HEK293 (cell line): Measurements from ENCODE around the gene BRSK1.

Source experiments
- CTCF ChIA-PET: fragments of 350-600 bp; formaldehyde crosslinking; extraction: SDS; loops from one replicate; lab custom pipeline; 2021; ENCODE audit warnings: antibody characterized with exemption; lab: Yijun Ruan, JAX
- POLR2A ChIA-PET: fragments of 300-600 bp; formaldehyde crosslinking; extraction: SDS; loops from one replicate; lab custom pipeline; 2020; ENCODE audit warnings: antibody characterized with exemption, inconsistent platforms; lab: Yijun Ruan, JAX
- H3K27ac ChIP-seq: fragments of 200-500 bp; sonication (Bioruptor generic); 2 replicates; pipeline ENCODE4 v1.5.1; 2014; ENCODE audit warnings: low read depth, low read length, control low read depth, inconsistent platforms; ENCODE audit errors: extremely low read depth
- H3K36me3 ChIP-seq, 2 experiments: fragments of 200-500 bp in 1 of 2; sonication (Bioruptor generic) in 1 of 2; 1 replicate in 1 of 2; 2 replicates in 1 of 2; pipeline ENCODE4 v1.5.1; 2014 to 2017; ENCODE audit warnings: inconsistent platforms in 2 of 2, low read length in 2 of 2; ENCODE audit not compliant: control insufficient read depth in 2 of 2, insufficient read depth in 1 of 2
- H3K4me1 ChIP-seq: fragments of 200-500 bp; sonication (Bioruptor generic); 2 replicates; pipeline ENCODE4 v1.5.1; 2014; ENCODE audit warnings: mild to moderate bottlenecking, low read length, inconsistent platforms; ENCODE audit not compliant: control insufficient read depth, insufficient read depth
- H3K4me3 ChIP-seq: 2 replicates; pipeline ENCODE4 v1.5.1; 2011; ENCODE audit warnings: low read depth, mild to moderate bottlenecking, control low read depth, low read length, moderate library complexity
- H3K9me3 ChIP-seq: fragments of 200-500 bp; sonication (Bioruptor generic); 2 replicates; pipeline ENCODE4 v1.5.1; 2014; ENCODE audit warnings: low read depth, low read length, inconsistent platforms; ENCODE audit not compliant: control insufficient read depth, insufficient read depth
- HOXD13 ChIP-seq: sonication (generic); formaldehyde crosslinking; IDR thresholded peaks from 2 replicates; pipeline ENCODE4 v1.8.0; 2022; ENCODE audit warnings: missing genetic modification reagents, borderline replicate concordance
- MYNN ChIP-seq: fragments of 450-650 bp; formaldehyde crosslinking; IDR thresholded peaks from 2 replicates; pipeline ENCODE4 v1.5.1; 2016; ENCODE audit warnings: missing biosample characterization, missing genetic modification characterization, borderline replicate concordance
- PRDM4 ChIP-seq: fragments of 450-650 bp; formaldehyde crosslinking; IDR thresholded peaks from 2 replicates; pipeline ENCODE4 v1.5.1; 2017; ENCODE audit warnings: missing biosample characterization, missing genetic modification characterization
- SCRT2 ChIP-seq: fragments of 450-650 bp; formaldehyde crosslinking; IDR thresholded peaks from 2 replicates; pipeline ENCODE4 v1.5.1; 2016; ENCODE audit warnings: missing biosample characterization, missing genetic modification characterization
- ZBTB20 ChIP-seq: fragments of 450-650 bp; formaldehyde crosslinking; IDR thresholded peaks from 2 replicates; pipeline ENCODE4 v1.5.1; 2016; ENCODE audit warnings: missing biosample characterization, missing genetic modification characterization
- ZFHX2 ChIP-seq: fragments of 450-650 bp; formaldehyde crosslinking; conservative IDR thresholded peaks from 2 replicates; pipeline ENCODE4 v1.5.1; 2016; ENCODE audit warnings: missing biosample characterization, missing genetic modification characterization
- ZNF112 ChIP-seq: fragments of 450-650 bp; formaldehyde crosslinking; IDR thresholded peaks from 2 replicates; pipeline ENCODE4 v1.5.0; 2017; ENCODE audit warnings: missing biosample characterization, missing genetic modification characterization
- ZNF16 ChIP-seq: fragments of 450-650 bp; formaldehyde crosslinking; IDR thresholded peaks from 2 replicates; pipeline ENCODE4 v1.5.1; 2016; ENCODE audit warnings: low read depth, missing biosample characterization, missing genetic modification characterization
- ZNF221 ChIP-seq: fragments of 450-650 bp; formaldehyde crosslinking; IDR thresholded peaks from 2 replicates; pipeline ENCODE4 v1.5.1; 2017; ENCODE audit warnings: missing biosample characterization, missing genetic modification characterization, borderline replicate concordance
- ZNF23 ChIP-seq: fragments of 450-650 bp; formaldehyde crosslinking; IDR thresholded peaks from 2 replicates; pipeline ENCODE4 v1.5.1; 2016; ENCODE audit warnings: missing biosample characterization, missing genetic modification characterization, borderline replicate concordance
- ZNF274 ChIP-seq, 2 experiments: fragments of 200-500 bp in 1 of 2; fragments of 450-650 bp in 1 of 2; sonication (Bioruptor generic) in 1 of 2; formaldehyde crosslinking in 1 of 2; IDR thresholded peaks; 2 replicates each; pipeline versions ENCODE4 v1.5.1 to v1.6.1; 2014 to 2016; ENCODE audit warnings: borderline replicate concordance in 1 of 2, inconsistent platforms in 1 of 2, low read length in 1 of 2, missing biosample characterization in 1 of 2, missing genetic modification characterization in 1 of 2
- ZNF394 ChIP-seq: fragments of 450-650 bp; formaldehyde crosslinking; IDR thresholded peaks from 2 replicates; pipeline ENCODE4 v1.5.1; 2016; ENCODE audit warnings: missing biosample characterization, missing genetic modification characterization, mild to moderate bottlenecking, moderate library complexity, borderline replicate concordance
- ZNF664 ChIP-seq: fragments of 450-650 bp; formaldehyde crosslinking; IDR thresholded peaks from 2 replicates; pipeline ENCODE4 v1.5.1; 2016; ENCODE audit warnings: missing biosample characterization, missing genetic modification characterization
- TF ChIP-seq, protein P1 (sequence below): fragments of 450-650 bp; formaldehyde crosslinking; IDR thresholded peaks from 2 replicates; pipeline ENCODE4 v1.5.1; 2016; ENCODE audit warnings: missing biosample characterization, missing genetic modification characterization

Gene BRSK1

DNA sequence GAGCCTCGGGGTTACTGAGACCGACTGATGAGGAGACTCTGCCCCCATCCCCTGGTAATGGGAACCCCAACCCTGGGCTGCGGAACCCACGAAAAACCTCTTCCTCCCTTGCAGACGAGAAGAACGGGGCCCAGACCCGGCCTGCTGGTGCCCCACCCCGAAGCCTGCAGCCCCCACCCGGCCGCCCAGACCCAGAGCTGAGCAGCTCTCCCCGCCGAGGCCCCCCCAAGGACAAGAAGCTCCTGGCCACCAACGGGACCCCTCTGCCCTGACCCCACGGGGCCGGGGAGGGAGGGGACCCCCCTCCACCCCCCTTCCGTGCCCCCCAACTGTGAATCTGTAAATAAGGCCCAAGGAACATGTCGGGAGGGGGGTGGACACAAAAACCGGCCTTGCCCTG is 28.0 kb downstream of the BRSK1 start:
- POLR2A ChIA-PET = interaction anchor here (1.0 to 1.4 kb wide), 4 partner anchors 10 to 78 kb away, joined by 3 to 4 read pairs (median 3); no protein-coding TSS in a partner anchor
- H3K4me3 ChIP-seq = no peak overlapping the region
- TF ChIP-seq, protein P1, sequence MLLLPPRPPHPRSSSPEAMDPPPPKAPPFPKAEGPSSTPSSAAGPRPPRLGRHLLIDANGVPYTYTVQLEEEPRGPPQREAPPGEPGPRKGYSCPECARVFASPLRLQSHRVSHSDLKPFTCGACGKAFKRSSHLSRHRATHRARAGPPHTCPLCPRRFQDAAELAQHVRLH (tag by site-specific recombination) = no peak
- no peaks in the 10 kb centered on the region for H3K9me3 ChIP-seq
- H3K4me1 ChIP-seq = no peaks in the 10 kb centered on the region
- CTCF ChIA-PET = interaction anchor here (5.7 kb wide), 1 partner anchor 9 kb away, joined by 45 read pairs; no protein-coding TSS in a partner anchor
- H3K36me3 ChIP-seq = peaks cover 13 to 33% of the 10 kb centered on the region in 2 experiments
- no peak overlapping the region for H3K27ac ChIP-seq

DNA sequence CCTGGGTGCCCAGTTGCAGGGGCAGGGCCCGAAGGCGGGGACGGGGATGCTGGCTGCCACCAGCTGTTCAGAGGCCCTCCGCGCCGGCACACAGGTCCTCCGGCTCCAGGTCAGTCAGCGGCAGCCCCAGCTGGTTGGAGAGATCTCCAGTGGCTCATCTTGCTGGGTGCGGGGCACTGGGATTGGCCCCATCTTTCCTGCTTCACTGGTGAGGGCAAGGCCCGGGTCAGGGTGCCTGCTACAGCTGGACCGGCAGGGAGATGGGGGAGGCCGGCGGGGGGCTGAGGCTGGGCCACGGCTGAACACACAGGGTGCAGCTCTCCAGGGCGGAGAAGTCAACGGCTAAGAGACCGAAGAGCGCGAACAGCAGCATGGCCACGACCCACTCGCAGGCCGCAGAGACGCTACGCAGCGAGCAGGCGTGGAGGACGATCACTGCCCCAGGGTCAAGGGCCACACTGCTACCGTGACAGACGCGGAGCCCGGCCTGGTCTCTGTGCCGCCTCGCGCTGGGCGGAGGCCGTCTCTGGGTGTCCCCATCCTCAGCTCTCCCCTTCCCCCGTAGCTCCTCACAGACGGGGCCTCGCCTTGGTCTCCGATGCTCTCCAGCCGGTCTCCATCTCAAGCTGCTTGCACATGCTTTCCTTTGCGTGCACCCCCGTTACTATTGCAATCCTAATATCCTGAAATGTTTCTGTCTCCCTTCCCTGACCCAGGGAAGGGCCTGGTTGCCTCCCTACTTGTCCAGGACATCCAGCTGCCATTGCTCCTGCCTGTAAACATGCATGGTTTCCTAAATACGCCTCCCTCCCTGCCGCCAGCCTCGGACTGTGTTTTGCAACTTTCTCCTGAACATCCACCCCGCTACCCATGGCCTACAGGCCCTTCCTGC is 29.1 kb downstream of the BRSK1 start:
- Histone ChIP-seq H3K4me1 (no peaks in the 10 kb centered on the region), H3K27ac (no peak overlapping the region), H3K36me3 (peaks cover 5 to 29% of the 10 kb centered on the region in 2 experiments), H3K9me3 (no peaks in the 10 kb centered on the region), H3K4me3 (no peak overlapping the region)
- TF ChIP-seq HOXD13 (CRISPR knock-in tag) = no peak
- no peak for TF ChIP-seq ZNF23 (tag by site-specific recombination)
- CTCF ChIA-PET = interaction anchor here (1.1 to 5.7 kb wide), 2 partner anchors 11 to 105 kb away, joined by 5 to 45 read pairs; no protein-coding TSS in a partner anchor
- POLR2A ChIA-PET = interaction anchor here (0.7 to 1.4 kb wide), 6 partner anchors 9 to 133 kb away, joined by 3 to 4 read pairs (median 4); partner anchors contain the start of genes KMT5C, SYT5 and UBE2S

GRCh38 chr19:55314396-55314795 is 30.6 kb downstream of the BRSK1 start:
- Histone ChIP-seq H3K4me1 (no peaks in the 10 kb centered on the region), H3K36me3 (peaks cover 0 to 16% of the 10 kb centered on the region in 2 experiments; a peak in 2 of 3 replicates), H3K9me3 (no peaks in the 10 kb centered on the region), H3K27ac (0 out of 2 replicates have a peak overlapping the region, but pooled peaks have one; percentile 5), H3K4me3 (no peak overlapping the region)
- ChIA-PET POLR2A (interaction anchor here (1.3 kb wide), 2 partner anchors 93 to 134 kb away, joined by 3 to 4 read pairs; partner anchors contain the start of genes SYT5 and UBE2S), CTCF (interaction anchor here (5.7 kb wide), 1 partner anchor 12 kb away, joined by 45 read pairs; no protein-coding TSS in a partner anchor)
- TF ChIP-seq ZNF394 = no peak
- TF ChIP-seq ZNF664 (tag by site-specific recombination) = no peak
- TF ChIP-seq ZBTB20 (tag by site-specific recombination) = no peak
- no peak for TF ChIP-seq ZNF16
- TF ChIP-seq ZNF112 (tag by site-specific recombination) = no peak
- no peak for TF ChIP-seq ZFHX2 (tag by site-specific recombination)
- TF ChIP-seq MYNN (tag by site-specific recombination) = no peak
- no peak for TF ChIP-seq ZNF221 (tag by site-specific recombination)
- no peak for TF ChIP-seq ZNF274 (IDR thresholded peaks at IDR 0.05; ENCODE audit: low read length)
- no peak for TF ChIP-seq ZNF274 (tag by site-specific recombination; IDR thresholded peaks at IDR 0.05; ENCODE audit: borderline replicate concordance)
- TF ChIP-seq SCRT2 (tag by site-specific recombination) = no peak

DNA sequence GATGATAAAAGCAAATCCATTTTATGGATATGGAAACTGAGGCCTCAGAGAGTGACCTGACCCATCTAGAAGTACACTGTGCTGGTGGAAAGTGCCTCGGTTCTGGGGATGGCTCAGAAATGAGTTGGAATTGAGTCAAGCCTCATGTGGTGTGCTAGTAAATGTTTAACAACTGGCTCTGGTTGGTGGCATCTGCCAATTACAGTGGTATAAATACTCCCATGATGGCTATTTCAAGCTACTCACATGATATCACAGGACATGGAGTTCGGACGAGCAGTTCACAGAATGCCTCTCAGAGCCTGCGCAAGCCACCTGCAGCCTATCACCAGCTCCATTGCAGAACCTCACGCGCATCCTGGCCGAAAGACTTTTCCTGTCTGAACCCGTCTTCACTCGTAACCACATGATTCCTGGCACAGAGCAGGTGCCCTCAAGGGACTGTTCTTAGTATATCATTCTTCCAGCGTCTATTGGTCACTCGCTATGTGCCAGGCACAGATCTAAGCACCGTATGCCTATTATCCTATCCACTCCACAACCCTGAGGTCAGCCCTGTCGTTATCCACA is 32.2 kb downstream of the BRSK1 start:
- no peak overlapping the region for H3K4me3 ChIP-seq
- no peaks in the 10 kb centered on the region for H3K9me3 ChIP-seq
- ChIA-PET CTCF (interaction anchor here (0.7 to 5.7 kb wide), 3 partner anchors 14 to 360 kb away, joined by 4 to 45 read pairs (median 5); no protein-coding TSS in a partner anchor), POLR2A (no interaction called here)
- no peak overlapping the region for H3K27ac ChIP-seq
- H3K4me1 ChIP-seq = no peaks in the 10 kb centered on the region
- peak; percentile 93 for TF ChIP-seq ZNF112 (tag by site-specific recombination)
- TF ChIP-seq PRDM4 (tag by site-specific recombination) = no peak
- H3K36me3 ChIP-seq = peaks cover 0 to 4% of the 10 kb centered on the region in 2 experiments; a peak in 2 of 3 replicates
